Stimulated activated naive CD8-positive, alpha-beta T cell treated with anti-CD3 and anti-CD28 coated beads, Interleukin-15, Interleukin-2, amounts not matched to agents 100 ng/mL and 50 ng/mL, for 24 hours (primary cell): ENCODE measurements around the gene MED25.

Source experiments
- H3K27ac Mint-ChIP-seq: one replicate; pipeline ENCODE4 v1.8.0; 2021; ENCODE audit warnings: mild to moderate bottlenecking, mixed read lengths
- H3K27me3 Mint-ChIP-seq: one replicate; pipeline ENCODE4 v1.8.0; 2021; ENCODE audit warnings: mixed read lengths
- H3K36me3 Mint-ChIP-seq: one replicate; pipeline ENCODE4 v1.8.0; 2021; ENCODE audit warnings: low read depth, mixed read lengths
- H3K4me1 Mint-ChIP-seq: one replicate; pipeline ENCODE4 v1.8.0; 2021; ENCODE audit warnings: low read depth, mixed read lengths
- H3K4me3 Mint-ChIP-seq: one replicate; pipeline ENCODE4 v1.8.0; 2021; ENCODE audit warnings: mild to moderate bottlenecking, mixed read lengths
- H3K9me3 Mint-ChIP-seq: one replicate; pipeline ENCODE4 v1.8.0; 2021; ENCODE audit warnings: mixed read lengths

The MED25 gene

DNA sequence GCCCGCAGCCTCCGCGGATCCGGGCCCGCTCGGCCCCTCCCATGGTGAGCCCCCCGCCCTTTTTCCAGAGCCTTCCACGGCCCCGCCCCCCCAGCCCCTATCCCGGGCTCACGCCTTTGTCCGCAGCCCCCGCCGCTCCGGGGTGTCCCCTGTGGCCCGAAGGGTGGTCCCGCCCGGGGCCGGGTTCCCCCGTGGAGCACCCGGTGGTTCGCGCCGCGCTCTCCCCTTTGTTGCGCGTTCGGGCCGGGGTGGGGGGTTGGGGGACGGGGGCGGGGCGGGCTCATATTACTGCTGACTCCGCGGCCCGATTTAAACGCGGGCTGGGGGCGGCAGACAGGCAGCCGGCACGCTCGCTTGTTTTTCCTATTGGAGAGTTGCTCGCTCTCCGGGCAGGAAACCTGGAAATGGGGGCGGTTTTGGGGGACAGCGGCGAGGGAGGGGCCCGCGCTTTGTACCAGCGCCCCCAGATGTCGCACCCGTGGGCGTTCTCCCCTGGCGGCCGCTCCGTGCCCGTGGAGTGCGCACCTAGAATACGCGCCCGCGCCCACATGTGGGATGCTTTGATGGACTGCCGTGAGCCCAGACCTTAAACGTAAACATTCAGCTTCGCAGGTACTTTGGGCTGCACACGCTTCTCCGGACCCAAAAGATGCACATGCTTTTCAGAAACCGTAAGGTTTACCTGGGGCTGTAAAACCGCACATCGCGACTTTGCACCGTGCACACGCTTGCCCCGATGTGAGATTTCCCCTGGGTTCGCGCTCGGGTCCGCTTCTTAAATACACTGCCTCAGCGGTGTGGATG lies 33.6 kb downstream of the MED25 start:
- H3K9me3 Mint-ChIP-seq: no peaks in the 10 kb centered on the region
- peaks cover 18% of the 10 kb centered on the region for H3K36me3 Mint-ChIP-seq
- peak overlapping the region; percentile 81 for H3K4me3 Mint-ChIP-seq
- no peaks in the 10 kb centered on the region for H3K27me3 Mint-ChIP-seq
- peaks cover 45% of the 10 kb centered on the region for H3K4me1 Mint-ChIP-seq
- peak overlapping the region; percentile 54 for H3K27ac Mint-ChIP-seq

DNA sequence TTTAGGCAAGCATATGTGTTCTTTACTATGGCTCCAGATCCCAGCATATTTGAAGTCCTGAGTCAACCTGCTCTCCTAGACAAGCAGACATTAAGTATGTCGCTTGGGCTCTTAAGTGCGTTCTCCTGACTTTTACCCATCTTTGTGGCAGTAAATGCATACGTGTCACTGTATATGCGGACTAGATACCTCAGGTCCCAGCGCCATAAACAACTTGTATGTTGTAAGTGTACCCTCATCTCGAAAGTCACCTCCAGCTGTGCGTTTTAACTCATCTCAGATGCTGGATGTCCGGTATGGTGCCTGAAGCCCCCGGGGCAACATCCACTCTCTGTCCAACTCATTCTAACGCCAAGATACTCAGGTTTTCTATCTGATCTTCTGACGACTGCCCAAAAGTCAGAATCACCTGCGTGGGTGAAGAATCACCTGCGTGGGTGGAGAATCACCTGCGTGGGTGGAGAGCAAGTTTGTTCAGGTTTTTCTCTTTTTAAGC lies 34.6 kb downstream of the MED25 start:
- Mint-ChIP-seq H3K36me3 (peaks cover 18% of the 10 kb centered on the region), H3K27me3 (no peaks in the 10 kb centered on the region), H3K4me1 (peaks cover 41% of the 10 kb centered on the region), H3K4me3 (peak overlapping the region; percentile 81), H3K27ac (peak overlapping the region; percentile 54), H3K9me3 (no peaks in the 10 kb centered on the region)

DNA sequence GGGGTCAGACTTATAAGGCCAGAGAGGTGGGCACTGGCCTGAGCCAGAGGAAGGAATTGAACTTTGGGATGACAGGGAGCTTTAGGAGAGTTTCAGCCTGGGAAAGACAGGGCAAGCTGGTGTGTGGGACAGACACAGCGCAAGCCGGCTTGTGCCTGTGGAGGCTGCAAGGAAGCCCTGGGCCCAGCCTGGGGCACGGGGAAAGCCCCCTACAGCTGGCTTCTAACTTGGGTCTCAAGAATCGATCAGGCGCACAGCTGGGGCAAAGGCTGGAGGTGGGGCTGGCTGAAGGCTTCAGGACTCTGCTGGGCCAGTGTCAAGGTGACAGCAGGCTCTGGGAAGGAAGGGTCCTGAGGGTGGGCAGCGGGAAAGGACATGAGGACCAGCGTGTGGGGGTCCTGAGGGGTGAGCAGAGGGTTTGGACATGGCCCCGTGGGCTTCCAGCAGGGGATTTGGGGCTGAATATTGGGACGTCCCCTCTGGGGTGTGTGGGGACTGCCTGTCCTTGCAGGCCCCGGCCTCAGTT lies 35.8 kb downstream of the MED25 start:
- H3K4me3 Mint-ChIP-seq: no peak overlapping the region

DNA sequence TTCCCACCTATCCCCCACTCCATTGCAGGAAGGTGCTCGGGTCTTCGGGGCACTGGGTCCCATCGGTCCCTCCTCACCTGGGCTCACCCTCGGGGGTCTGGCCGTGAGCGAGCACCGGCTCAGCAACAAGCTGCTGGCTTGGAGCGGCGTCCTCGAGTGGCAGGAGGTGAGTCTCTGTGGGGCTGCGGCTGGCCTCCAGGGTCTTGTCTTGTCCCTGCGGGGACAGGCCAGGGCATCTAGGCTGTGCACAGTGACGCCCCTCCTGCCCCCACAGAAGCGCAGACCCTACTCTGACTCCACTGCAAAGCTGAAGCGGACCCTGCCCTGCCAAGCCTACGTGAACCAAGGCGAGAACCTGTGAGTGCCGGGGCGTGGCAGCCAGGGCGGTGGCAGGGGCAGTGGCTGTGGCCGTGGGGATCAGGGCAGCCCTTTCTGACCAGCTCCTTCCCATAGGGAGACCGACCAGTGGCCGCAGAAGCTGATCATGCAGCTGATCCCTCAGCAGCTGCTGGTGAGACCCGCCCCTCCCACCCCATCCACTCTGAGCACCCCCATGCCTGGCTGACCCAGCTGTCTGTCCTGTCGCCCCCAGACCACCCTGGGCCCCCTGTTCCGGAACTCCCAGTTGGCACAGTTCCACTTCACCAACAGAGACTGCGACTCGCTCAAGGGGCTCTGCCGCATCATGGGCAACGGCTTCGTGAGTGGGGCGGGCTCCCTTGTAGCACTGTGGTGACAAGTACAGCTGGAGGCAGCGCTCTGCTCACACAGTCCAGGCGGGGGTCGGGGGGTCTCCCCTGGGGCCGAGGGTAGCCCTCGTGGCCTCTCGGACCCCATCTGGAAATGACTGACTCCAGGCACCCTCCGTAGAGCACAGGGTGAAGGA lies 36.5 kb downstream of the MED25 start:
- no peaks in the 10 kb centered on the region for H3K27me3 Mint-ChIP-seq
- no peaks in the 10 kb centered on the region for H3K9me3 Mint-ChIP-seq
- peaks cover 18% of the 10 kb centered on the region for H3K36me3 Mint-ChIP-seq
- no peak overlapping the region for H3K4me3 Mint-ChIP-seq
- peaks cover 25% of the 10 kb centered on the region for H3K4me1 Mint-ChIP-seq
- peak overlapping the region; percentile 49 for H3K27ac Mint-ChIP-seq

More for the DNA sequence above, 35.8 kb downstream of the MED25 start:
- Mint-ChIP-seq H3K27me3 (no peaks in the 10 kb centered on the region), H3K4me1 (peaks cover 29% of the 10 kb centered on the region), H3K27ac (no peak overlapping the region), H3K9me3 (no peaks in the 10 kb centered on the region), H3K36me3 (peaks cover 18% of the 10 kb centered on the region)

DNA sequence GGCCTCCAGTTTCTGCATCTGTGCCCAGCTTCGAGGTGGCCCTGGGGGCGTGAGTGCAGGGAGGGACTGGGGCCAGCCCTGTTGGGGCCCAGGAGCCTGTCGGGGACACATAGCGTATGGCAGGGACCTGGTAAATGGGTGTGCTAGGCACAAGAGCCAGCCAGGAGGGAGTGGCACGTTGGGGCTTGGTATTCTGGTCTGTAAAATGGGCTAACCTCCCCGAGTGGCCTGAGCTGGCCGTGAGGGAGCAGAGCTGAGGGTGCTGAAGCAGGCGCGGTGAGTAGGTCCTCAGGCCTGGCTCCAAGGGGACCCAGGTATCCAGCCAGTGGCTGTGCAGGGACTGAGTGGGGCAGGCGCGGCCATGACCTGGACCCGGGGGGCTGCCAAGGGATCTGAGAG lies 37.2 kb downstream of the MED25 start:
- H3K36me3 Mint-ChIP-seq: peaks cover 14% of the 10 kb centered on the region
- H3K4me3 Mint-ChIP-seq: no peak overlapping the region
- no peaks in the 10 kb centered on the region for H3K9me3 Mint-ChIP-seq
- H3K27ac Mint-ChIP-seq: peak overlapping the region; percentile 49
- peaks cover 19% of the 10 kb centered on the region for H3K4me1 Mint-ChIP-seq
- no peaks in the 10 kb centered on the region for H3K27me3 Mint-ChIP-seq

DNA sequence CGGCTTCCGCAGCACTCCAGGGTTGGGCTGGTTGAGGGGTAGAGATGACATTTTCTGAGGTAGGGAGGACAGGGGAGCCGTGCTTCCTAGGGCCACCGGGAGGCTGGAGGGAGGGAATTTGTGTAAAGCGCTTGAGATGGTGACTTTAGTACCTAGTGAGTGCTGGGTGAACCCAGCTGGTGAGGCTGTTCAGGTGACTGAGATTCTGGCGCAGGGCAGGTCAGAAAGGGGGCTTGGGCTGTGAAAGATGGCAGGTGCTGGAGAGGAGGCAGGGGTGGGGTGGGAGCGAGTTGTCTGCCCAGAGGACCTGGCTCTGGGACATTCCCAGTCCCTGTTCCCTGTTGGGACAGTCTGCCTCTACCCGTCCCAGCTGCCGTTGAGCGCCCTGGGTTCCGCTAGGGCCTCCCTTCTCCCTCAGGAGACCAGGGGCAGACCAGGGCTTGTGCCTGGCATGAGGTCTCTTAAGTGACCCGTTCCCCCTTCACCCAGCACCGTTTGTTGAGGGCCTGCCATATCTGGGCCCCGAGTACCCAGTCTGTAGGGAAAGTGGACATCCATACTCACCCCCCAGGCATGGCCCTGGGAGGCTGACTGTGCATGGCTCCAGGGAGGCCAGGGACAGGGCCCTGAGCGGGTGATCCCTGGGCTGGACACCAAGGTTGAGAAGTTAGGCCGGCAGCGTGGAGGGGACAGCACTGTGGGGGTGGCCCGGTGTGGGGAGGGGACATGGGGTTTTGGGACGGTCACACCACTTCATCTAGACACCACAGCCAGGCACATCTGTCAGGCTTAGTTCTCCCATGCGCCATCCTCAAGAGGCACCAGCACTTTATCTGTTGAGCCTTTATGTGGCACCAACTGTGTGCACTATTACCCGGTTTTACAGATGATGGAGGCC lies 37.8 kb downstream of the MED25 start:
- Mint-ChIP-seq H3K27me3 (no peaks in the 10 kb centered on the region), H3K4me3 (no peak overlapping the region), H3K36me3 (peaks cover 14% of the 10 kb centered on the region), H3K4me1 (peaks cover 17% of the 10 kb centered on the region), H3K27ac (peak overlapping the region; percentile 49), H3K9me3 (no peaks in the 10 kb centered on the region)

DNA sequence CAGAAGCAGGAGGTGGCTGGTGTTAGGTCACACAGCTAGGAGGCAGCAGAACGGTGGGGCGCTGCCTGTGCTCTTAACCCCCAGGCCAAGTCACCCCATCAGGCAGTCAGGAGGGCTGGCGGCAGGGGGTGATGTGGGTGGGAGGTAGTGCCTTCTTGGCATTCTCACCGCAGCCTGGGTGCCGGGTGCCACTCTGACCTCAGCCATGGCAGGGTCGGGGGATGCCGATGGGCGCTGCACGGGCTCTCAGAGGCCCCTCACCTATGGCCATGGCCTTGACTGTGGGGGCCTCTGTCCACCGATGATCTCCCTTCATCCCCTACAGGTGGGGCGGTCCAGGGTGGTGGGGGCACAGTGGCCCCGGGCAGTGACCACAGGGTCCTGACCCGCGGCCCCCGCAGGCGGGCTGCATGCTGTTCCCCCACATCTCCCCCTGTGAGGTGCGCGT lies 38.5 kb downstream of the MED25 start:
- H3K27ac Mint-ChIP-seq: no peak overlapping the region
- no peaks in the 10 kb centered on the region for H3K27me3 Mint-ChIP-seq
- peaks cover 17% of the 10 kb centered on the region for H3K4me1 Mint-ChIP-seq
- H3K4me3 Mint-ChIP-seq: no peak overlapping the region
- H3K36me3 Mint-ChIP-seq: peaks cover 14% of the 10 kb centered on the region
- no peaks in the 10 kb centered on the region for H3K9me3 Mint-ChIP-seq

DNA sequence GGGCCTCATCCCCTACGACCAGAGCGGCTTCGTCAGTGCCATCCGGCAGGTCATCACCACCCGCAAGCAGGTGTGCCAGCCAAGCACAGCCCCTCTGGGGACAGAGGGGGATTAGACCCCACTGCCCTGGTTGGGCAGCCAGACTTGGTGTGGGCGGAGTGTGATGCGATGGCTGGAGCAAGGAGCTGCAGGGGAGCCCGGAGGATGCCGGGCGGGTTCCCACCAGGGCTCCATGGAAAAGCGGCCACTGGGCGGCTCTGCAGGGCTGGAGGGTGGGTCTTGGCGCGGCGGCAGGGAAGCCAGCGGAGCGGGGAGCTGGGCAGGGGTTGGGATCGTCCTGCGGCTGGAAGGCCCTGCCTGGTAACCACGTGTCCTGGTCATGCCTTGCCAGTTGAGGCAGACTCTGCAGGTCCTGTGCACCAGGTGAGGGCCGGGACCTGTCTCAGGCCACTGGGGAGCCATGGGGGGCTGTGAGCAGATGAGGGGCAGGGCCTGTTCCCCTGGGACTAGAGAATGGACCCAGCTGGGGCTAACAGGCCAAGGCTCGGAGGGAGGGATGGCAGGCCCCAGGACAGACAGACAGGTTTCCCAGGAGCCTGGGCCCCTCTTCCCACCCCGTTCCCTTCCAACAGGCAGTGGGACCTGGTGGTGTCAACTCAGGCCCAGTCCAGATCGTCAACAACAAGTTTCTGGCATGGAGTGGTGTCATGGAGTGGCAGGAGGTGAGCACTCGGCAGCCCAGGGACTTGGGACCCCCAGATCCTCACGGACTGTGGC lies 39.2 kb downstream of the MED25 start:
- Mint-ChIP-seq H3K27ac (no peak overlapping the region), H3K4me1 (peaks cover 14% of the 10 kb centered on the region), H3K4me3 (no peak overlapping the region), H3K36me3 (peaks cover 14% of the 10 kb centered on the region), H3K27me3 (no peaks in the 10 kb centered on the region), H3K9me3 (no peaks in the 10 kb centered on the region)

DNA sequence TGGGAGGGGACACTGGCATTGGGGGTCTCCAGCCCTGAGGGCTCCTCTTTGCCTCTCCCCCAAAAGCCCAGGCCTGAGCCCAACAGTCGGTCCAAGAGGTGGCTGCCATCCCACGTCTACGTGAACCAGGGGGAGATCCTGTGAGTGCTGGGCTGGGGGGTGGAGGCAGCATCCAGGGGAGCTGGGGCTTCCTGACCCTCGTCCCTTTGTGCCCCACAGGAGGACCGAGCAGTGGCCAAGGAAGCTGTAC lies 39.7 kb downstream of the MED25 start:
- Mint-ChIP-seq H3K27ac (no peak overlapping the region), H3K4me1 (peaks cover 9% of the 10 kb centered on the region), H3K36me3 (peaks cover 12% of the 10 kb centered on the region), H3K9me3 (no peaks in the 10 kb centered on the region), H3K4me3 (no peak overlapping the region), H3K27me3 (no peaks in the 10 kb centered on the region)

DNA sequence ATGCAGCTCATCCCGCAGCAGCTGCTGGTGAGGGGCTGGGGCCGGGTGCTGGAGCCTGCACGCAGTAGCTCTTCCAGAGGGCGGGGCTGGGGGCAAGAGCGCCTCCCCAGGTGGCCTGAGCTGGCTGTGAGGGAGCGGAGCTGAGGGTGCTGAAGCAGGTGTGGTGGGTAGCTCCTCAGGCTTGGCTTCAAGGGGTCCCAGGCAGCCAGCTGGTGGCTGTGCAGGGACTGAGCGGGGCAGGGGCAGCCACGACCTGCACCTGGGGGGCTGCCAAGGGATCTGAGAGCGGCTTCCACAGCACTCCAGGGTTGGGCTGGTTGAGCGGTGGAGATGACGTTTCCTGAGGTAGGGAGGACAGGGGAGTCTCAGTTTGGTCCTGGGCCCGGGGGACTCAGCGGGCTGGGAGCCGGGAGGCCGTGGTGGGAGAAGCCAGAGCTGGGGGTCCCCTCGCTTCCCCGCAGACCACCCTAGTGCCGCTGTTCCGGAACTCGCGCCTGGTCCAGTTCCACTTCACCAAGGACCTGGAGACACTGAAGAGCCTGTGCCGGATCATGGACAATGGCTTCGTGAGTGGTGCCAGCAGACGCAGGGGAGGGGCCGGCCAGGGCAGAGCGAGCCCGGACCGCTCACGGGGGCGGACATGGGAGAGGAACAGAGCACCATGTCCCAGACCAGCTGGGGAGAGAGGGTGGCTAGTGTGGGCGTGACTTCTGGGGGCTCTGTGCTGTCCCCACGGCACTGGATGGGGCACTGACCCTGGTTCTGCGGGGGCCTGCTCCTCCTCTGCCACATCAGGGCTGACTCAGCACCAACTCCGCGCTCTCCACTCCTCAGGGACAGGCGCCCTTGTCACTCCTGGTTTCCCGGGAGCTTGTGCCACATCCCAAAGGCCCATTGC lies 40.2 kb downstream of the MED25 start:
- H3K36me3 Mint-ChIP-seq: peaks cover 13% of the 10 kb centered on the region
- H3K27me3 Mint-ChIP-seq: no peaks in the 10 kb centered on the region
- no peak overlapping the region for H3K4me3 Mint-ChIP-seq
- no peak overlapping the region for H3K27ac Mint-ChIP-seq
- H3K4me1 Mint-ChIP-seq: peaks cover 7% of the 10 kb centered on the region
- H3K9me3 Mint-ChIP-seq: no peaks in the 10 kb centered on the region

DNA sequence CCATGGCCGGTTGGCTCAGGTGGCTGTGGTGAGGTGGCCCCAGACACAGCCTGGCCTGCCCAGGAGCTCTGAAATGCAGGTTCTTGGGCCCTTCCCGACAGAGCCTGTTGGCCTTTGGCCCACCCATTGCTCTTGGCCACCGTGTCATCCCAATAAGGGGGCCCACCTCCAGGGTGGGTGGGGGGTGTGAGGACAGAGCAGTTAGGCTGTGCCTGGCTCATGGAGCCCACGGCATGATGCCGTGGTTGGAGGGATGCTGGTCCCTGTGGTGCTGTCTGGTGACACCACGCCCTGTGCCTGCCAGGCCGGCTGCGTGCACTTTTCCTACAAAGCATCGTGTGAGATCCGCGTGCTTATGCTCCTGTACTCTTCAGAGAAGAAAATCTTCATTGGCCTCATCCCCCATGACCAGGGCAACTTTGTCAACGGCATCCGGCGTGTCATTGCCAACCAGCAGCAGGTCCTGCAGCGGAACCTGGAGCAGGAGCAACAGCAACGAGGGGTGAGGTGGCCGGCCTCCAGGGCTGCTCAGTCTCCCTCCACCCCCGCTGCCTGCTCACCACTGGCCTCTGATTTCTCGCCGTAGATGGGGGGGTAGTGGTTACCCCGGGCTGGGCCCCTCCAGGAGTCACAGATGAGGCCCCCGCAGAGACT lies 41.7 kb downstream of the MED25 start:
- peaks cover 9% of the 10 kb centered on the region for H3K4me1 Mint-ChIP-seq
- H3K36me3 Mint-ChIP-seq: peaks cover 28% of the 10 kb centered on the region
- no peak overlapping the region for H3K27ac Mint-ChIP-seq
- no peak overlapping the region for H3K4me3 Mint-ChIP-seq
- no peaks in the 10 kb centered on the region for H3K27me3 Mint-ChIP-seq
- no peaks in the 10 kb centered on the region for H3K9me3 Mint-ChIP-seq

DNA sequence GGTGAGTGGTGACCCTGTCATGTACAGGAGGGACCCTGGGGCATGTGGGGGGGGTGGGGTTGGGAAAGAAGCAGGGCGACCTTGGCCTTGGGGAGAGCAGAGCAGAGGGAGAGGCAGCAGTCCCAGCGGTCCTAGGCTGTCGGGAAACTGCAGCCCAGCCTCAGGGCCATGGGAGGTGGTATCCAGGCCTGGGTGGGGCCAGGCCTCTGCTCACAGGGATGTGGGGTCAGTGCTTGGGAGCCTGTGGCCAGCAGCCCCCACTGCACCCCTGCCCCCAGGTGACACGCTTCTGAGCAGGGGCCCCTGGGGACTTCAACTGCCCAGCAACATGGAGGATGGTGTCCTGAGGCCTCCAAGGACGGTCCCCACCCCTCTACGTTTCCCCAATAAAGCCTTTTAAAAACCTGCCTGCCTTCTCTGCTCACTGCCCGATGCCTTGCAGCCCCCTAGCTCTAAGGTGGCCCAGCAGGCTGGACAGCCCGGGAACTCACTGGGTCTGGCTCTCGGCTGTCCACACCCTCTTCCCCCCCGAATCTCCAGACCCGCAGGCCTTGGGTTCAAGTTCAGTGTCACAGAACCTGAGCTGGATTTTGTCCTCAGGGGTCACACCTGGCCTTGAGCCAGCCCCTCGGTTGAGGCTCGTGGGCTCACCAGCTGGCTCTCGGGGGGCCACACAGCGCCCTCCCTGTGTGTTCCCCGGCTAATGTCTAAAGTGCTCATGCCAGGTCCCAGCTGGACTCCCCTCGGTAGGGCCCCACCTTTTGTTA lies 42.4 kb downstream of the MED25 start:
- Mint-ChIP-seq H3K9me3 (no peaks in the 10 kb centered on the region), H3K4me3 (no peak overlapping the region), H3K27ac (no peak overlapping the region), H3K4me1 (peaks cover 16% of the 10 kb centered on the region), H3K27me3 (no peaks in the 10 kb centered on the region), H3K36me3 (peaks cover 27% of the 10 kb centered on the region)
